HEK293T (cell line): ENCODE data around the gene PRR36.

Experiments used
- CTCF ChIA-PET: fragments of 350-600 bp; formaldehyde crosslinking; extraction: SDS; loops from one replicate; lab custom pipeline; 2021; ENCODE audit warnings: antibody characterized with exemption, inconsistent platforms; lab: Yijun Ruan, JAX
- POLR2A ChIA-PET: fragments of 350-600 bp; formaldehyde crosslinking; extraction: SDS; loops from one replicate; lab custom pipeline; 2020; ENCODE audit warnings: antibody characterized with exemption, inconsistent platforms; lab: Yijun Ruan, JAX
- DNase-seq: peaks from one replicate; pipeline ENCODE4 v3.0.0; 2012; ENCODE audit warnings: mixed read lengths; ENCODE audit errors: extremely low spot score
- ARNT ChIP-seq: fragments of 450-650 bp; IDR thresholded peaks from 2 replicates; pipeline ENCODE4 v1.6.1; 2017; ENCODE audit warnings: mild to moderate bottlenecking
- BHLHE40 ChIP-seq: fragments of 450-650 bp; IDR thresholded peaks from 2 replicates; pipeline ENCODE4 v1.6.1; 2016; ENCODE audit warnings: mild to moderate bottlenecking, moderate library complexity, borderline replicate concordance
- CTBP1 ChIP-seq: fragments of 450-650 bp; IDR thresholded peaks from 2 replicates; pipeline ENCODE4 v1.6.1; 2016; ENCODE audit warnings: borderline replicate concordance
- ELF4 ChIP-seq: fragments of 450-650 bp; IDR thresholded peaks from 2 replicates; pipeline ENCODE4 v1.6.1; 2017; ENCODE audit warnings: antibody characterized with exemption
- FOXA1 ChIP-seq: fragments of 450-650 bp; IDR thresholded peaks from 2 replicates; pipeline ENCODE4 v1.6.1; 2016; ENCODE audit warnings: mild to moderate bottlenecking
- FOXK2 ChIP-seq: fragments of 450-650 bp; IDR thresholded peaks from 2 replicates; pipeline ENCODE4 v1.6.1; 2016; ENCODE audit warnings: mild to moderate bottlenecking
- FOXM1 ChIP-seq: fragments of 450-650 bp; IDR thresholded peaks from 2 replicates; pipeline ENCODE4 v1.6.1; 2017; ENCODE audit warnings: mild to moderate bottlenecking, borderline replicate concordance
- HDGF ChIP-seq: fragments of 450-650 bp; IDR thresholded peaks from 2 replicates; pipeline ENCODE4 v1.6.1; 2017; ENCODE audit warnings: antibody characterized with exemption, borderline replicate concordance
- L3MBTL2 ChIP-seq: fragments of 450-650 bp; conservative IDR thresholded peaks from 2 replicates; pipeline ENCODE4 v1.6.1; 2016; ENCODE audit warnings: mild to moderate bottlenecking
- LEF1 ChIP-seq: fragments of 450-650 bp; IDR thresholded peaks from 2 replicates; pipeline ENCODE4 v1.6.1; 2017; ENCODE audit warnings: mild to moderate bottlenecking, borderline replicate concordance
- NFRKB ChIP-seq: fragments of 450-650 bp; IDR thresholded peaks from 2 replicates; pipeline ENCODE4 v1.6.1; 2016; ENCODE audit warnings: mild to moderate bottlenecking, moderate library complexity
- SP1 ChIP-seq: fragments of 450-650 bp; IDR thresholded peaks from 2 replicates; pipeline ENCODE4 v1.6.1; 2017
- SUZ12 ChIP-seq: fragments of 450-650 bp; IDR thresholded peaks from 2 replicates; pipeline ENCODE4 v1.6.1; 2016; ENCODE audit warnings: mild to moderate bottlenecking
- TARDBP ChIP-seq: fragments of 450-650 bp; IDR thresholded peaks from 2 replicates; pipeline ENCODE4 v1.6.1; 2016
- ZNF384 ChIP-seq: fragments of 450-650 bp; IDR thresholded peaks from 2 replicates; pipeline ENCODE4 v1.6.1; 2016
- TF ChIP-seq, protein P1 (sequence below): fragments of 450-650 bp; IDR thresholded peaks from 2 replicates; pipeline ENCODE4 v1.6.1; 2016

PRR36 gene

GRCh38 chr19:7830272-7830771, 43.9 kb downstream of the PRR36 start:
- CTCF ChIA-PET: interaction anchor here (1.6 to 2.8 kb wide), 2 partner anchors 39 to 262 kb away, joined by 6 to 8 read pairs; no protein-coding TSS in a partner anchor
- POLR2A ChIA-PET: interaction anchor here (1.0 kb wide), 1 partner anchor 39 kb away, joined by 3 read pairs; no protein-coding TSS in a partner anchor
- TF ChIP-seq FOXA1 (no peak), SUZ12 (no peak), NFRKB (no peak), SP1 (no peak), ZNF384 (no peak), CTBP1 (no peak), BHLHE40 (no peak), FOXM1 (no peak), ARNT (no peak), TARDBP (no peak)

DNA sequence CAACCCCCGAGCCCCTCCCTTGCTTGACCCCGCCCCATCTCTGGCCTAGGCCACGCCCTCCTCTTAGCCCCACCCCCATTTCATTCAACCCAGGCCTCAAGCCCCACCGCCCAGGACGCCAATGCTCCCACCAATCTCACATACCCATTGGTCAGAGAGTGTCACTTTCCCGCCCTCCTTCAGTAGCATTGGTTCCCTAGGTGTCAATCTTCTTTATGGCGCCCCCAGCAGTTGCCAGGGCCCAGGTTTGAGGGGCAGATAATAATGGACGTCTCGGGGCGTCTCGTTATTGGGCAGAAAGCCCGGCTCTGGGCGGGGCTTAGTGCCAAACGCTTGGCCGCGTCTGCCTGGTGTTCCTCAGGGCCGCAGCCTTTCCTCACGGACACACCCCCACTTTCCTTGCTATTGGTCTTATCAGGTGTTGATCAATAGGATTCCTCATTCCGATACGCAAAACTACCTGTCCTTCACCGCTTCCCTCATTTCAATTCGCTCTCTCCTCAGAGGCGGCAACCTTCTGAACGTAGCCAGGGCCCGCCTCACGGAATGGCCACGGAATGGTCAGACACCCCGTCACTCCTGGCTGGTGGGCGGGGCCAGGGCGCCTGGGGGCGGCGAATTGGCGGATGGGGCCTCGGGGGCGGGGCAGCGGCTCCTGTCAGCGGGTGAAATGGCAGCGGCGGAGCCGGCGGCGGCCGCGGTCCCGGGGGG, 44.5 kb downstream of the PRR36 start, which contains the start of gene EVI5L:
TSS of gene EVI5L (plus strand) at position 658 of the 711 bp plus-strand sequence. CDS start 16,325 bp downstream, outside the sequence.
- TF ChIP-seq NFRKB: no peak
- TF ChIP-seq FOXM1: no peak
- no peak for TF ChIP-seq LEF1
- no peak for TF ChIP-seq FOXK2
- TF ChIP-seq, protein P1, sequence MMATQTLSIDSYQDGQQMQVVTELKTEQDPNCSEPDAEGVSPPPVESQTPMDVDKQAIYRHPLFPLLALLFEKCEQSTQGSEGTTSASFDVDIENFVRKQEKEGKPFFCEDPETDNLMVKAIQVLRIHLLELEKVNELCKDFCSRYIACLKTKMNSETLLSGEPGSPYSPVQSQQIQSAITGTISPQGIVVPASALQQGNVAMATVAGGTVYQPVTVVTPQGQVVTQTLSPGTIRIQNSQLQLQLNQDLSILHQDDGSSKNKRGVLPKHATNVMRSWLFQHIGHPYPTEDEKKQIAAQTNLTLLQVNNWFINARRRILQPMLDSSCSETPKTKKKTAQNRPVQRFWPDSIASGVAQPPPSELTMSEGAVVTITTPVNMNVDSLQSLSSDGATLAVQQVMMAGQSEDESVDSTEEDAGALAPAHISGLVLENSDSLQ: peak; percentile 100
- TF ChIP-seq ARNT: no peak
- TF ChIP-seq SUZ12: no peak
- TF ChIP-seq FOXA1: no peak
- peak; percentile 97 for TF ChIP-seq SP1
- TF ChIP-seq ZNF384: no peak
- TF ChIP-seq HDGF: no peak
- TF ChIP-seq TARDBP: no peak
- no peak for TF ChIP-seq ELF4
- no peak for TF ChIP-seq L3MBTL2
- no peak for TF ChIP-seq BHLHE40
- no peak for TF ChIP-seq CTBP1
- DNase-seq: peak; percentile 97
- ChIA-PET CTCF (no interaction called here), POLR2A (interaction anchor here (1.0 to 1.1 kb wide), 2 partner anchors 40 to 200 kb away, joined by 3 to 4 read pairs; partner anchors contain the start of genes PET100 and XAB2)

More at GRCh38 chr19:7830272-7830771, 43.9 kb downstream of the PRR36 start:
- no peak for DNase-seq

DNA sequence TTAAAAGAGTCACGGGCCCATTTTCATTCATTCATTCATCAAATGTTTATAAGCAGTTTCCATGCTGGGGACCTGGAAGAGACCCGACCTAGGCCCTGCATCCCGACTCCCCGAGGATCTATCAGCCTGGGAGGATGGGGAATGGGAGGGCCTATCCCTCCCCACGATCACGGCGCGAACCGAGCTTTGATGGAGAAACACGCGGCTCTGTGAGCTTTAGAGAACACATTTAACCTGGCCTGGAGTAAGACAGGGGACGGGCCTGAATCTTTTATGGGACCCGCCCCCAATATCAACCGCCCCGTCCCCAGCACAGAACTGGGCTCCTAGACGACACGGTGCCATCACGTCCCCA, 45.0 kb downstream of the PRR36 start:
- TF ChIP-seq LEF1 (no peak), FOXA1 (no peak), ELF4 (no peak), L3MBTL2 (no peak), HDGF (no peak), SP1 (no peak)
- TF ChIP-seq, protein P1: no peak
- DNase-seq: no peak
- POLR2A ChIA-PET: interaction anchor here (1.1 kb wide), 1 partner anchor 200 kb away, joined by 4 read pairs; the partner anchor contains the start of genes PET100 and XAB2
- CTCF ChIA-PET: interaction anchor here (0.6 kb wide), 1 partner anchor 24 kb away, joined by 4 read pairs; no protein-coding TSS in a partner anchor

DNA sequence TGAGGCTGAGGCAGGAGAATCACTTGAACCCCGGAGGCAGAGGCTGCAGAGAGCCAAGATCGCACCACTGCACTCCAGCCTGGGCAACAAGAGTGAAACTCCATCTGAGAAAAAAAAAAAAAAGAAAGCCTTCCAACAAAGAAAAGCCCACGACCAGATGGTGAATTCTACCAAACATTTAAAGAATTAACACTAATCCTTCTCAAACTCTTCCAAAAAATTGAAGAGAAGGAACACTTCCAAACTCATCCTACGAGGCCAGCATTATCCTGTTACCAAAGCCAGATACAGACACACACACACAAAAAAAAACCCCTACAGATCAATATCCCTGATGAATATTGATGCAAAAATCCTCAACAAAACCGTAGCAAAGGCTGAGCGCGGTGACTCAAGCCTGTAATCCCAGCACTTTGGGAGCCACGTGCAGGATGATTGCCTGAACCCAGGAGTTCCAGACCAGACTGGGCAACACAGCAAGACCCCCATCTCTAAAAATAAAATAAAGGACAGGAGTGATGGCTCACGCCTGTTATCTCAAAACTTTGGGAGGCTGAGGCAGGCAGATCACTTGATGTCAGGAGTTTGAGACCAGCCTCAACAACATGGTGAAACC, 50.4 kb downstream of the PRR36 start:
- no peak for DNase-seq
- TF ChIP-seq SP1 (no peak), FOXM1 (no peak), FOXK2 (no peak), LEF1 (no peak), SUZ12 (no peak), ZNF384 (no peak), L3MBTL2 (no peak), FOXA1 (no peak), ARNT (no peak), NFRKB (no peak), HDGF (no peak), CTBP1 (no peak), TARDBP (no peak), ELF4 (no peak), BHLHE40 (no peak)
- TF ChIP-seq, protein P1: no peak
- ChIA-PET CTCF (no interaction called here), POLR2A (no interaction called here)

- no peak for DNase-seq
- CTCF ChIA-PET: no interaction called here
- TF ChIP-seq FOXA1: no peak
- no peak for TF ChIP-seq NFRKB
- no peak for TF ChIP-seq TARDBP
- TF ChIP-seq, protein P1: no peak
- no peak for TF ChIP-seq ARNT
- no peak for TF ChIP-seq FOXK2
- POLR2A ChIA-PET: no interaction called here
Measured at GRCh38 chr19:7822910-7823515, 51.2 kb downstream of the PRR36 start.
